ENCODE measurements around the gene MAPK9. TPM values are rescaled to one million over a fixed set of nuclear protein-coding genes. Genes with fewer than 3 reads are reported as not detected.
A peak's percentile ranks its signal among the peaks of the same experiment; 100 is the strongest.

The MAPK9 gene
- total RNA-seq, 6 experiments from 2014 or later = 14.4 to 18.6 (median 15.6) TPM

DNA sequence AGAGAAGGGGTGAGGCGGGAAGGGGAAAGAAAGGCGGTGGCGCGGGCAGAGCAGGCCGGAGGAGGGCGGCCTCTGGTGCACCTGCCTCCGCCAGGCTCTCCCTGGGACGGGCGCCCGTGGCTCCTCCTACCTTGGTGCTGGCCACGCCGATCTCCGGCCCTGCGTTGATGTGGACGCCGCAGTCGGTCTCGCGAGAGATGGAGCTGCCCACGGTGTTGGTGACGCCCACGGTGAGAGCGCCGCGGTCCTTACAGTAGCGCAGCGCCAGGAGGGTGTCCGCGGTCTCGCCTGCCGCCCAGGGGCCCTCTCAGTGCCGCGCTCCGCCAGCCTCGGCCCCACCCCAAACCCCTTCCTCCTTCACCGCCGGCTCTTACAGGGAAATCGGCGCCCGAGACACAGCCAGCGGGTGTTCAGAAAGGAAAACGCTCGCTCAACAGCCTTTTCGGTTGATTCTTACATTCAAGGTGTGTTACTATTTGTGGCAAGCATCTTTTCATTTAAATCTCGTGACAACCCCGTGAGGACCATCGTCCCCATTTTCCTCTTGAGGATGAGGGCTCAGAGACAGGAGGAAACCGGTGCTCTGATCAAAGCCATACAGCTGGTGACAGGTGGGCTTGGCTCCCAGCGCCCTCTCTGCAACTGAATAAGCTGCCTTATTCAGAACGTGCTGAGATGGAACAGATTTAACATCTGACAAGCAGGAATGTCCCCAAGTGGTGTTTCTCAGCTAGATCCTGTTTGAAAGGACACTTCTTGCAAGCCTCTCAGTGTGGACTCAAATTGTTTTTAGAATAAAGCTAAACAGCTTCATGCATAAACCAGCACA lies 22.0 kb upstream of the MAPK9 start:
- H3K4me3 ChIP-seq = peak overlapping the region in 1 of 3 donors; percentile 44
- no peaks in the 10 kb centered on the region for H3K4me1 ChIP-seq
- H3K27ac ChIP-seq = no peak overlapping the region
- ATAC-seq (peak in 3 of 4 donors; percentile 95 to 97 (median 96)), DNase-seq (peak in 2 of 3 donors; percentile 80 to 89)
- TF ChIP-seq POLR2A (IDR thresholded peaks at IDR 0.05) = no peak
- TF ChIP-seq, protein P1, sequence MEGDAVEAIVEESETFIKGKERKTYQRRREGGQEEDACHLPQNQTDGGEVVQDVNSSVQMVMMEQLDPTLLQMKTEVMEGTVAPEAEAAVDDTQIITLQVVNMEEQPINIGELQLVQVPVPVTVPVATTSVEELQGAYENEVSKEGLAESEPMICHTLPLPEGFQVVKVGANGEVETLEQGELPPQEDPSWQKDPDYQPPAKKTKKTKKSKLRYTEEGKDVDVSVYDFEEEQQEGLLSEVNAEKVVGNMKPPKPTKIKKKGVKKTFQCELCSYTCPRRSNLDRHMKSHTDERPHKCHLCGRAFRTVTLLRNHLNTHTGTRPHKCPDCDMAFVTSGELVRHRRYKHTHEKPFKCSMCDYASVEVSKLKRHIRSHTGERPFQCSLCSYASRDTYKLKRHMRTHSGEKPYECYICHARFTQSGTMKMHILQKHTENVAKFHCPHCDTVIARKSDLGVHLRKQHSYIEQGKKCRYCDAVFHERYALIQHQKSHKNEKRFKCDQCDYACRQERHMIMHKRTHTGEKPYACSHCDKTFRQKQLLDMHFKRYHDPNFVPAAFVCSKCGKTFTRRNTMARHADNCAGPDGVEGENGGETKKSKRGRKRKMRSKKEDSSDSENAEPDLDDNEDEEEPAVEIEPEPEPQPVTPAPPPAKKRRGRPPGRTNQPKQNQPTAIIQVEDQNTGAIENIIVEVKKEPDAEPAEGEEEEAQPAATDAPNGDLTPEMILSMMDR (IDR thresholded peaks at IDR 0.05) = no peak
- no peaks in the 10 kb centered on the region for H3K36me3 ChIP-seq
- no peaks in the 10 kb centered on the region for H3K27me3 ChIP-seq
- intact Hi-C loops (cut with DNase I) = no loop called here
- H3K9me3 ChIP-seq = no peaks in the 10 kb centered on the region
- 82% methylated on average over 19 of the region's 50 CpGs for WGBS (ENCODE audit: insufficient coverage, low coverage, low lambda C conversion rate, missing lambda C conversion rate)

DNA sequence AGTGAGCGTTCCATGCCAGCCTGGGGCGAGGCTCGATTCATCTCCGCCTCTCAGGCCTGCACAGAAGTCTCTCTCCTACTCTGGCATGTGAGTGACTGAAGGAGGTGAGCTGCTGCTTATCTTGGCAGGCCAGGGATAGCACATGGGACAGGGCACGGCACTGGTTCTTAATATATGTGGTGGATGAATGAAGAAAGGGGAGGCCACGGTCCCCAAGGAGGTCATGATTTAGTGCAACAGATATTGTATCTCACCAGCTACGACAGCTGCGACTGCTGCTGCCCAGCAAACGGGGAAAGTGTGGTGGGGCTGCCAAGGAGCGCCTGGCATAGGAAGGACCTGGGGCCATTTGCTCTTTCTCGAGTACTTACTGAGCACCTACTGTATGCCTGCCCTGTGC lies 19.3 kb upstream of the MAPK9 start:
- no peak for TF ChIP-seq POLR2A (IDR thresholded peaks at IDR 0.05)
- TF ChIP-seq, protein P1 (IDR thresholded peaks at IDR 0.05) = no peak
- Histone ChIP-seq H3K36me3 (no peaks in the 10 kb centered on the region), H3K27me3 (no peaks in the 10 kb centered on the region), H3K4me3 (no peak overlapping the region), H3K4me1 (no peaks in the 10 kb centered on the region), H3K27ac (no peak overlapping the region), H3K9me3 (no peaks in the 10 kb centered on the region)
- 100% methylated on average over 2 of the region's 11 CpGs for WGBS (ENCODE audit: insufficient coverage, low coverage, low lambda C conversion rate, missing lambda C conversion rate)
- ATAC-seq (no peak), DNase-seq (no peak)
- intact Hi-C loops (cut with DNase I) = no loop called here

DNA sequence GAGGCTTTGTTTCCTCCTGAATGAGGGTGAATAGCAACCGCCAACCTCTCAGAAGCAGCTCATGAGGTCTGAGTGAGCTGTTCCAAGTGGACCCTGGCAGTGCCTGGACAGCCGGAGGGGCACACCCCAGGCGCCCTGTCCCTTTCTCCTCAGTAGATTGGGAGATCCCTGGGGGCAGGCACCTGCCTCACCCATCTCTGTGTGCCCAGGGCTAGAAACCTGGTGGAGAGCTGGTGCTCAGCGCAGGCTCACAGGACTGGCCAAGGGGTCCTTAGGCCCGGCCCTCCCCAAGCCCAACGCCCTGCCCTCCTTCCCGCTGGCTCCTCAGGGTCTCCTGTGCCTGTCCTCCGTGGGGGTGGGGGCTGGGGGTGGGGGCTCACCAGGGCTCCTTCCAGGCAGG lies 14.9 kb upstream of the MAPK9 start:
- TF ChIP-seq, protein P1 (IDR thresholded peaks at IDR 0.05) = no peak
- TF ChIP-seq POLR2A (IDR thresholded peaks at IDR 0.05) = no peak
- DNase-seq (no peak), ATAC-seq (no peak)
- 100% methylated on average over 2 of the region's 8 CpGs for whole genome bisulfite sequencing (ENCODE audit: insufficient coverage, low coverage, low lambda C conversion rate, missing lambda C conversion rate)
- H3K27me3 ChIP-seq = no peaks in the 10 kb centered on the region
- intact Hi-C loops (cut with DNase I) = no loop called here
- no peaks in the 10 kb centered on the region for H3K36me3 ChIP-seq
- no peak overlapping the region for H3K4me3 ChIP-seq
- H3K9me3 ChIP-seq = no peaks in the 10 kb centered on the region
- no peaks in the 10 kb centered on the region for H3K4me1 ChIP-seq
- no peak overlapping the region for H3K27ac ChIP-seq

DNA sequence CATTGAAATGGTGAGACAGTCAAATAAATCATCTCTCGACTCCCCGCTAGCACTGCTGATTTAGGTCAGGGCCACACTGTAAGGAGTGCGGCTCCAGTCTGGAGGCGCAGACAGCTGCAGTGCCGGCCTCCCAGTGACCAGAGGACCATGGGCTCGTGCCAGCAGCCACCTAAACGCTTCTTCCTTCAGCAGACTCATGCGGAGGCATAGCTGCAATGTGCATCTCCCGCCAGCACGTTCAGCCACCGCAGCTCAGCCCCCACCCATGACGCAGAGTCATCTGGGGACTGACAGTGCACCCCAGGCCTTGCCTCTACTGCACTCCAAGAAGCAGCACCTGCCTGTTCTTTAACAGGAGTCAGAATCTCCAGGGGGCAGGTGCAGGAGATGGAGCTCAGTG lies 13.6 kb upstream of the MAPK9 start:
- no peaks in the 10 kb centered on the region for H3K36me3 ChIP-seq
- no peak overlapping the region for H3K4me3 ChIP-seq
- intact Hi-C loops (cut with DNase I) = no loop called here
- no peaks in the 10 kb centered on the region for H3K4me1 ChIP-seq
- no peak for DNase-seq
- WGBS (ENCODE audit: insufficient coverage, low coverage, low lambda C conversion rate, missing lambda C conversion rate) = 83% methylated on average over 11 of the region's 12 CpGs
- H3K9me3 ChIP-seq = no peaks in the 10 kb centered on the region
- no peak overlapping the region for H3K27ac ChIP-seq
- TF ChIP-seq POLR2A (IDR thresholded peaks at IDR 0.05) = no peak
- TF ChIP-seq, protein P1 (IDR thresholded peaks at IDR 0.05) = no peak
- H3K27me3 ChIP-seq = no peaks in the 10 kb centered on the region
- no peak for ATAC-seq

Measured in right lobe of liver (tissue), 6 donors.